ENCODE measurements around the gene HMG20A.
"Not testable (repeated sequence)": the region's sequence is repeated elsewhere in the genome, so short reads cannot be mapped to it uniquely, and the experiment has no call there.

Gene HMG20A

GRCh38 chr15:77409259-77410156, 11.2 kb upstream of the HMG20A start:
- DNase-seq (ENCODE audit: low spot score) = no peak
- TF ChIP-seq, protein P1, sequence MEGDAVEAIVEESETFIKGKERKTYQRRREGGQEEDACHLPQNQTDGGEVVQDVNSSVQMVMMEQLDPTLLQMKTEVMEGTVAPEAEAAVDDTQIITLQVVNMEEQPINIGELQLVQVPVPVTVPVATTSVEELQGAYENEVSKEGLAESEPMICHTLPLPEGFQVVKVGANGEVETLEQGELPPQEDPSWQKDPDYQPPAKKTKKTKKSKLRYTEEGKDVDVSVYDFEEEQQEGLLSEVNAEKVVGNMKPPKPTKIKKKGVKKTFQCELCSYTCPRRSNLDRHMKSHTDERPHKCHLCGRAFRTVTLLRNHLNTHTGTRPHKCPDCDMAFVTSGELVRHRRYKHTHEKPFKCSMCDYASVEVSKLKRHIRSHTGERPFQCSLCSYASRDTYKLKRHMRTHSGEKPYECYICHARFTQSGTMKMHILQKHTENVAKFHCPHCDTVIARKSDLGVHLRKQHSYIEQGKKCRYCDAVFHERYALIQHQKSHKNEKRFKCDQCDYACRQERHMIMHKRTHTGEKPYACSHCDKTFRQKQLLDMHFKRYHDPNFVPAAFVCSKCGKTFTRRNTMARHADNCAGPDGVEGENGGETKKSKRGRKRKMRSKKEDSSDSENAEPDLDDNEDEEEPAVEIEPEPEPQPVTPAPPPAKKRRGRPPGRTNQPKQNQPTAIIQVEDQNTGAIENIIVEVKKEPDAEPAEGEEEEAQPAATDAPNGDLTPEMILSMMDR (IDR thresholded peaks at IDR 0.05; ENCODE audit: extremely low read depth, missing control alignments) = no peak

GRCh38 chr15:77410157-77410500, 10.6 kb upstream of the HMG20A start:
- DNase-seq (ENCODE audit: low spot score) = not testable (repeated sequence)

DNA sequence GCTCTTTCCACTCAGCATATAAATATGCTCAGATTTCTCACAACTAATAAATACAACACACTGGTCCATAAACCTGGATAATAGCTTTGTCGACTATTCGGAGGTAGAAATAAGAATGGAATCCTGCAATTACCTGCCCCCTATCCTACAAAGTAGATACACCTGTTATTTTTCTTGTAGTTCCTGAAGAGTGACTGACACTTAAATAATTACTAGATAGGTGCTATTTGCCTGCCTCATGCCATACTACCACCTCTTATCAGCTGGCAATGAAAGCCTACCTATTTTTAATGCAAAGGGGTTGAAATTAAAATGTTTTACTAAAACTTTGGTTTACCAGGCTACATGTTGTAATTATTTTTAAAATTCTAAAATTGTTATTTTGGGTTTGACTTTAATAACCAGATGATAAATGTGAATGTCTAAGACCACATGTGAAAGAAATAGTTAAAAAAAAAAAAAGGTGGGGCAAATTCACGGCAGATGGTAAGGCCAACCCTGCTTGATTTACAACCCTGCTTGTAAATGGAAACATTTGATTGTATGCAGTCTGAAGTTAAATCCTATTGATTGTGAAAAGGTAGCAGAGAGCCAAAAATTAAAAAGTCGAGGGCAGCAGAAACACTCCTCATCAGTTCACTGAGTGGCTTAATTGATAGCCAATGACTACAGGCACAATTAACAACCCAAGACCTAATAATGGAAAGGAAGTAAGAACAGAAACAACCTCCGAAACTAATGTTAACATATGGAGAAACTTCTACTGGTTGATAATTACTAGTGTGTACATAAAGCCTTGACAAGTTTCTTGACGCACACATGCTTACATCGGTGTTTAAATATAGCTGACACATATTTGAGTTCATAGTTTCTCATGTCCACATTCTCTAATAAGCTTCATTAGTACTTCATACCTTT, 9.7 kb upstream of the HMG20A start:
- DNase-seq (ENCODE audit: low spot score) = no peak
- TF ChIP-seq, protein P1 (IDR thresholded peaks at IDR 0.05; ENCODE audit: extremely low read depth, missing control alignments) = no peak

DNA sequence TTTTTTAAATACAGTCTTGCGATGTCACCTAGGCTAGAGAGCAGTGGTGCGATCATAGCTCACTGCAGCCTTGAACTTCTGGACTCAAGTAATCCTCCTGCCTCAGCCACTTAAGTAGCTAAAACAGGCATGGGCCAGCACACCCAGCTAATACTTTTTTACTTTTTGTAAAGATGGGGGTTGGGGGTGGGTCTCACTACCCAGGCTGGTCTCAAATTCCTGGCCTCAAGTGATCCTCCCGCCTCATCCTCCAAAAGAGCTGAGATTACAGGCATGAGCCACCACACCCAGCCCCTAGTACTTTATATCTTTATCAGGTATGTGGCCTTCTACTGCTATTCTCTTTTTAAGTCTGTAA, 9.1 kb upstream of the HMG20A start:
- DNase-seq (ENCODE audit: low spot score) = no peak
- TF ChIP-seq, protein P1 (IDR thresholded peaks at IDR 0.05; ENCODE audit: extremely low read depth, missing control alignments) = no peak

DNA sequence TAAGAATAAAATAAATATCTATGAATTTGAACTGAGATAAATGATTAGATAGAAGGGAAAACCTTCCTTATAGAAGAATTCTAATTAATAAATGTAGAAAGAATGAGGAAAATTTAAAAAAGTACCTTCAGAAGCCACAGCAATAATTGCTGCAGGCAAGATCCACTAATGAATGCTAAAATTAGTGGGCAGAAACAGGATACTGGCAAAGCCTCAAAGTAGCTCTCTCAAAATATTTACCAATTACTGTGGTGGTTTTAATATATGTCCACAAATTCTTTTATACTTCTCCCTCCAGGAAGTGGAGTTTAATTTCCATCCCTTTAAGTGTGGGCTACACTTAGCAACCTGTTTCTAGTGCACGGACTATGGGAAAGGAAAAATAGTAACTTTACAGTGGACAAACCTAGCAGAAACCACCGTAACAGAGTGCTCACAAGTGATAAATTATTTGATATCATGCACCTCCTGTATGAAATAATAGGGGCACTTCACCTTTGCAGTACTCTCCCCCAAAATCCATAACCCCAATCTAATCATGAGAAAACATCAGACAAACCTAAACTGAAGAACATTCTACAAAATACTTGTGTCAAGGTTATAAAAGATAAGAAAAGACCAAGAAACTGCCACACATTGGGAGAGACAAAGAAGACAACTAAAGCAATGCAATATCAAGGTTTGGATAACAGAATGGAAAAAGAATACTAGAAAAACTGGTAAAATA, 7.6 kb upstream of the HMG20A start:
- TF ChIP-seq, protein P1 (IDR thresholded peaks at IDR 0.05; ENCODE audit: extremely low read depth, missing control alignments) = no peak
- DNase-seq (ENCODE audit: low spot score) = no peak

DNA sequence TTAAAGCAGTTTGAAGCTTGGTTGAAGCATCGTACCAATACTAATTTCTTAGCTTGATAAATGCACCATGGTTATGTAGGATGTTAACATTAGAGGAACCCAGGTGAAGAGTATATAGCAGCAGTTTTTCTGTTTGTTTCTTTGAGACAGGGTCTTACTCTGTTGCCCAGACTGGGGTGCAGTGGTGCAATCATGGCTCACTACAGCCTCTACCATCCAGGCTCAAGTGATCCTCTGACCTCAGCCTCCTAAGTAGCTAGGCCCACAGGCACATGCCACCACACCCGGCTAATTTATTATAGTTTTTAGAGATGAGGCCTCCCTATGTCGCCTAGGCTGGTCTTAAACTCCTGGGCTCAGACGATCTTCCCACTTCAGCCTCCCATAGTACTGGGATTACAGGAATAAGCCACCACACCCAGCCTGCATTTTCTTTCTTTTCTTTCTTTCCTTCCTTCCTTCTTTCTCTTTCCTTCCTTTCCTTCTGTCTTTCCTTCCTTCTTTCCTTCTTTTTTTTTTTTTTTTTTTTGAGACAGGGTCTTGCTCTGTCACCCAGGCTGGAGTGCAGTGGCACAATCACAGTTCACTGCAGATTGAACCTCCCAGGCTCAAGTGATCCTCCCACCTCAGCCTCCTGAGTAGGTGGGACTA, 6.9 kb upstream of the HMG20A start:
- TF ChIP-seq, protein P1 (IDR thresholded peaks at IDR 0.05; ENCODE audit: extremely low read depth, missing control alignments) = no peak
- no peak for DNase-seq (ENCODE audit: low spot score)

DNA sequence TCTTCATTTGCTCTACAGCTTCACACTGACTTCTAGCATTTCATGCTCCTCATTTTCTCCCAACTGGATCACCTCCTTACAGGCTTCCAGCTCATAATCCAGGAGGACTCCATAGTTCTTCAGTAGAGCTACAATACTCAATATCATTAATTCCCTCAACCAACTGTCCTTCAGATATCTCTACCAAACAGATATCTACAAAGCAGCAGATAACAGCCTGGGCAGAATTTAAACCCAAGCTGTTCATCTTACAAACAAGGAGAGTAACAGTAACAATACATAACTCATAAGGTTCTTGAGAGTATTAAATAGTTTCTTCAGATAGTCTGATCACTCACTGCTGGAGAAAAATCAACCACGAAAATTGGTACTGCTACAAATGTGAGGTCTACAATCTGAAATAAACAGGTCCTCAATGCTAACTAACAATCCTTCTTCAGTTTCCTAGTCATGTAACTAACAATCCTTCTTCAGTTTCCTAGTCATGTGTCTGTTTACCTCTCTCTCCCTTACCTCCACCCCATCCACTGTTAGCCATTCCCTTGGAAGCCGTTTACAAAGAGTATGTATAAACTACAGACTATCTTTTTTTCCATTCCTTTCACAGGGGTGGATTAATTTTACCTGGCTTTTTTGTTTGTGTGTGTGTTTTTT, 5.8 kb upstream of the HMG20A start:
- no peak for DNase-seq (ENCODE audit: low spot score)
- TF ChIP-seq, protein P1 (IDR thresholded peaks at IDR 0.05; ENCODE audit: extremely low read depth, missing control alignments) = no peak
